Neural progenitor cell (in vitro differentiated cells): ENCODE data around the gene ASNSD1.

Experiments
- CTCF ChIP-seq: fragments of 200-600 bp; sonication (generic); IDR thresholded peaks from 2 replicates; pipeline ENCODE4 v1.5.1; 2017; ENCODE audit warnings: antibody characterized with exemption, mild to moderate bottlenecking
- EZH2 ChIP-seq: fragments of 200-600 bp; sonication (generic); IDR thresholded peaks from 2 replicates; pipeline ENCODE4 v1.6.1; 2017; ENCODE audit warnings: antibody characterized with exemption, mild to moderate bottlenecking, moderate library complexity
- EZH2phosphoT487 ChIP-seq: fragments of 200-600 bp; sonication (generic); IDR thresholded peaks from 2 replicates; pipeline ENCODE4 v1.6.1; 2017; ENCODE audit warnings: antibody characterized with exemption

GRCh38 chr2:189702071-189702470, 40.8 kb downstream of the ASNSD1 start:
- TF ChIP-seq CTCF: peak; percentile 29
- no peak for TF ChIP-seq EZH2phosphoT487
- no peak for TF ChIP-seq EZH2
